VCaP (cell line): ENCODE measurements around the gene TPCN1.

Source experiments
- H3K27ac ChIP-seq: fragments of 450-650 bp; 2 replicates; pipeline ENCODE4 v1.5.1; 2017
- TF ChIP-seq, protein P1 (sequence below): fragments of 450-650 bp; conservative IDR thresholded peaks from 2 replicates; pipeline ENCODE4 v1.5.1; 2017; ENCODE audit warnings: mild to moderate bottlenecking, moderate library complexity

TPCN1 gene

DNA sequence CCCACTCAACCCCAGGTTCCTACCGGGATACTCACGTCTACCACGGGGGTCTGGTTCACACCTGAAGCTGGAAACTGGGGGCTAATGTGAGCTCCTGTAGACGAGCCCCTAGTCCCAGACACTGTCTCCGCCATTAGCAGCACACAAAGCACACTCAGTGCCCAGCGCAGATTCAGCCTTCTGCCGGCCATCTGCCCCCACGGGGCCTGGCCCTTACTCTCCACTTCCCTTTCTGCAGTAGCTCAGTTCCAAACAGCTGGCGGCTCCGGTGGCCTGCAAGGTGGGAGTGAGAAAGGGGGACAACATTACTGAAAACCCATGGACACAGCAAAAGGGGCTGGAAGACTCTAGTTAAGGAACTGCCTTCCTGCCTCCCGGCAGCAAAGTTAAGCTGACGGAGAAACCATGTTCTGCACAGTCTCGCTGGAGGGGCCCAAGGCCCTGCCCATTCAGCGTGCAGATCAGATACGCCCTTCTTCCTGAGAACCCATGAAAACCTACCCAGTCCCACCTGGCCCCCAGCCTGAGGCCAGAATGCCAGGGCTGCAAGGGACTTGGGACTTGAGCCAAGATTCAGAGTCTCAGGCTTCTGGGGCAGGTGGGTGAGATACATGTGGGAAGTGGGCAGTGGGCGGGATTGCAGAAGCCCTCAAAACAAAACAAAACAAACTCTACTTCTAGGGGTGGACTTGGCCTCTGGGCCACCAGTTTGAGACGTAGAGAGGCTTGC, 111.6 kb downstream of the TPCN1 start:
- TF ChIP-seq, protein P1, sequence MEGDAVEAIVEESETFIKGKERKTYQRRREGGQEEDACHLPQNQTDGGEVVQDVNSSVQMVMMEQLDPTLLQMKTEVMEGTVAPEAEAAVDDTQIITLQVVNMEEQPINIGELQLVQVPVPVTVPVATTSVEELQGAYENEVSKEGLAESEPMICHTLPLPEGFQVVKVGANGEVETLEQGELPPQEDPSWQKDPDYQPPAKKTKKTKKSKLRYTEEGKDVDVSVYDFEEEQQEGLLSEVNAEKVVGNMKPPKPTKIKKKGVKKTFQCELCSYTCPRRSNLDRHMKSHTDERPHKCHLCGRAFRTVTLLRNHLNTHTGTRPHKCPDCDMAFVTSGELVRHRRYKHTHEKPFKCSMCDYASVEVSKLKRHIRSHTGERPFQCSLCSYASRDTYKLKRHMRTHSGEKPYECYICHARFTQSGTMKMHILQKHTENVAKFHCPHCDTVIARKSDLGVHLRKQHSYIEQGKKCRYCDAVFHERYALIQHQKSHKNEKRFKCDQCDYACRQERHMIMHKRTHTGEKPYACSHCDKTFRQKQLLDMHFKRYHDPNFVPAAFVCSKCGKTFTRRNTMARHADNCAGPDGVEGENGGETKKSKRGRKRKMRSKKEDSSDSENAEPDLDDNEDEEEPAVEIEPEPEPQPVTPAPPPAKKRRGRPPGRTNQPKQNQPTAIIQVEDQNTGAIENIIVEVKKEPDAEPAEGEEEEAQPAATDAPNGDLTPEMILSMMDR = no peak
- H3K27ac ChIP-seq = no peak overlapping the region

DNA sequence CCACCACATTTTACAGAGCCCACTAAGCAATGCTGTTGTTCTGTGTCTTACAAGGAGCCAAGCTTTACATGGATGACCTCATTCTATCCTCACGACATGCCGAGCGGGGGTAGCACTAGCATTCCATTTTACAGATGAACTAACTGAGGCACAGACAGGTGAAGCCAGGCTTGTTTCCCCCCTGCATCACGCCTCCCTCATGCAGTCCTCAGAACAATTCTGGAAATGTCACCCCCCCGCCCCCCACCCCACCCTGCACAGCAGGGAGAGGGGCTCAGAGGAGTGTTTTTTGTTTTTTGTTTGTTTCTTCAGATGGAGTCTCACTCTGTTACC, 112.1 kb downstream of the TPCN1 start:
- TF ChIP-seq, protein P1 = no peak
- H3K27ac ChIP-seq = no peak overlapping the region

DNA sequence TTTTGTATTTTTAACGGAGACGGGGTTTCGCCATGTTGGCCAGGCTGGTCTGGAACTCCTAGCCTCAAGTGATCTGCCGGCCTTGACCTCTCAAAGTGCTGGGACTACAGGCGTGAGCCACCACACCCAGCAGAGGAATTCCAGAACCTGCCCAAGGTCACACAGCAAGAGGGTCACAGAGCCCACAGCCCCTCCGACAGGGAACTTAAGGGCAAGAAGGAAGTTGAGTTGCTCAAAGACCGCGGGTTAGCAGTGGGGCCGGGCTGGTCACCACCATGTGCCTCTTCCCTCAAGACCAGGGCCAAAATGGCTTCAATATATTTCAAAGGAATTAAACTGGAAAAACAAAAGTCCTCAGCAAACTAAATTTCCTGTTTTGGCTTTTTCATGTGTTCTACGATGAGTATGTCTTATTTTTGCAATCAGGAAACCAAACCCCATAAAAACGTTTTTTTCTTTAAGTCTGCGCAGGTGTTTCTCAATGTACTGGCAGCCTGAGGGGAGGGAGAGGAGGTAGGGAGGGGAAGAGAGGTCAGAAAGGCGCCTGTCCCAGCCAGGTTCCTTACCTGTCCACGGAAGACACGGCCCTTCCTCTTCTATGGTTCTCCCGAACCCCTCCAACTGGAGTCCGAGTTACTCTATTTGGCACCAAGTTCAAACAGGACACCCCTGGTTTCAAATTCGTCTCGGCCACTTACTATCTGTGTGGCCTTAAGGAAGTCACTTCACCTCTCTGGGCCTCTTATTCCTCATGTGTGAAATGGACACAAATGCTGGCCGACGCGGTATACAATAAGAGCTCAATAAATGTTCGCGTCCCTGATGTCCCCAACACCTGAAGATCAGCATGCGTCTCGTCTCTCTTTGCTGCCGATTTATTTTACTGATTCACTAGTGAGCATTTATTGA, 112.9 kb downstream of the TPCN1 start:
- TF ChIP-seq, protein P1 = no peak
- peak overlapping the region; percentile 45; the same call in 1 of the 2 replicates for H3K27ac ChIP-seq

DNA sequence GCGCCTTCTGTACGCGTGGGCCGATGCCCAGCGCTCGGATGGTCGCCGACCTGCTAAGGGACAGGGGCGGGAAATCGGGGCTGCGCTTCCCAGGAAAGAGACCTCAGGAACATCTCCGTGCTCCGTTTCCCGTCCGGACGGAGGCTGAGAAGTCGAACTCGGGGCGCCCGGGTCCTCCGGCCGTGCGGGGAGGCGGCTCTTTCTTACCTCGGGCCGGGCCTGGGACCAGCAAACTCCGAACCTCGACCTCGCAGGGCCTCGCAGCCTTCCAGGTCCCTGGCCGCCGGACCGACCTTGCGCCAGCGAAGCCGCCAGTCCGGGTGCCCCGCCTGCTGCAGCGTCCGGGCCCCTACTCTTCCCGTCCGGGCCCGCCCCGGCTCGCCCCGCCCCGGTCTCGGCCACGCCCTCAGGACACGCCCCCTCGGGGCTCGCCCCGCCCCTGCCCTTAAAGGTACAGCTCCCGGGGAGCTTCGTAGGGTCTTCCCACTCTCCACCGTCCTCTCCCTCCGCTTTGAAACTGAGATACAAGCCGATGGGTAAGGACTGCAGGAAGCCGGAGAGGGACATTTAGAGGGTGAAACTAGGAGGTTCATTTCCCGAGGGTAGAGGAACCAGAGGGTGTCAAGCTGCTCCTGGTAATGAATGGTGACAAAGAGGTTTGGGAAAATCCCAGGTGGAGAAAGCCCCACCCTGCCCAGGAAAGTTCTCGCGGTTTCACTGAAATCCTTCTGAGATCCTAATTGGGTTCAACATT, 113.7 kb downstream of the TPCN1 start, which contains the start of gene SLC8B1:
Gene SLC8B1, minus strand, starts transcription at position 324 of the 754 bp plus-strand sequence. CDS start 2,231 bp downstream, outside the sequence.
- TF ChIP-seq, protein P1 = no peak
- H3K27ac ChIP-seq = peak within 1 kb of the TSS; percentile 45; the same call in 1 of the 2 replicates

DNA sequence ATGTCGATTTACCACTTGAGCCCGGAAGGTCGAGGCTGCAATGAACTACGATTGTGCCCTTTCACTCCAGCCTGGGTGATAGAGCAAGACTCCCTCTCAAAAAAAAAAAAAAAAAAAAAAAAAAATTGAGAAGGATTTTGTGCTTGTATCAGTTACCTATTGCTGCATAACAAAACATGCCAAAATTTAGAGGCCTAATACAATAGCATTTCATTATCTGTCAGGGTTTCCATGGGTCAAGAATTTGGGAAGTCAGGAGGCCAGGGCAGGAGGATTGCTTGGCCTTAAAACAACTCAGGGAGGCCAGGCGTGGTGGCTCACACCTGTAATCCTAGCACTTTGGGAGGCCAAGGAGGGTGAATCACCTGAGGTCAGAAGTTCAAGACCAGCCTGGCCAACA, 118.3 kb downstream of the TPCN1 start:
- TF ChIP-seq, protein P1 = no peak
- H3K27ac ChIP-seq = no peak overlapping the region

DNA sequence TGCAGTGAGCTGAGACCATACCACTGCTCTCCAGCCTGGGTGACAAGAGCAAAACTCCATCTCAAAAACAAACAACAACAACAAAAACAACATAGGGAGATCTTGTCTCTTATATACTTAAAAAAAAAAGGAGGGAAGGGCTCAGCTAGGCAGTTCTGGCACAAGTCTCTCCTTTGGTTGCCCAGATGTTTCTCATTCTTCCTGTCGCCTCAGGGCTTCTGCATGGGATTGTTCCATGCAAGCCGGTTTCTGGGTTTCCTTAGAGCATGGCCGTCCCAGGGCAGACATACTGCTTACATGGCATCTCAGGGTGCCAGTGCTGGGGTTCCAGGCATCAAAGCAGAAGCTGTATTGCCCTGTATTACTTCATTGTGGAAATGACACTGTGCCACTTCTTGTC, 118.8 kb downstream of the TPCN1 start:
- TF ChIP-seq, protein P1 = no peak
- H3K27ac ChIP-seq = no peak overlapping the region

DNA sequence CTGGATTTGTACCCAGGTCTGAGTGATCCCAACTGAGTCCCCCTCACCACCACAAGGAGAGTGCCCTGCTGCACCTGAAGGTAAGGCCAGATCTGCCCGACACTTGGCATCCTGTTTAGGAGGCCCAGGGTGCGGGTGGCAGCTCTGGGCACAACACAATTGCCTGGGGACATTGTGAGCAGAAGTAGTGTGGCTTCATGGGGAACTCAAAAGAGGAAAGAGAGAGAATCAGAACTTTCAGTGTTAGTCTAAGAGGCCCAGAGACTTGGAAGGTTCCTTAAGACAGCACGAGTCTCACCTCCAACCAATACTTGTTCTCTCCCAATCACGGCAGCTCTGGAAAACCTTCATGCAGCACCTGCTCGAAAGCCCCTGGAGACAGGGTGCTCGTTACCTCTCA, 120.3 kb downstream of the TPCN1 start:
- no peak overlapping the region for H3K27ac ChIP-seq
- TF ChIP-seq, protein P1 = no peak
